ENCODE measurements around the gene FBXL3. TPM values are rescaled to one million over a fixed set of nuclear protein-coding genes. Genes with fewer than 3 reads are reported as not detected.

The FBXL3 gene, protein sequence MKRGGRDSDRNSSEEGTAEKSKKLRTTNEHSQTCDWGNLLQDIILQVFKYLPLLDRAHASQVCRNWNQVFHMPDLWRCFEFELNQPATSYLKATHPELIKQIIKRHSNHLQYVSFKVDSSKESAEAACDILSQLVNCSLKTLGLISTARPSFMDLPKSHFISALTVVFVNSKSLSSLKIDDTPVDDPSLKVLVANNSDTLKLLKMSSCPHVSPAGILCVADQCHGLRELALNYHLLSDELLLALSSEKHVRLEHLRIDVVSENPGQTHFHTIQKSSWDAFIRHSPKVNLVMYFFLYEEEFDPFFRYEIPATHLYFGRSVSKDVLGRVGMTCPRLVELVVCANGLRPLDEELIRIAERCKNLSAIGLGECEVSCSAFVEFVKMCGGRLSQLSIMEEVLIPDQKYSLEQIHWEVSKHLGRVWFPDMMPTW
- 42.9 and 51.6 TPM in 2 replicates for total RNA-seq

DNA sequence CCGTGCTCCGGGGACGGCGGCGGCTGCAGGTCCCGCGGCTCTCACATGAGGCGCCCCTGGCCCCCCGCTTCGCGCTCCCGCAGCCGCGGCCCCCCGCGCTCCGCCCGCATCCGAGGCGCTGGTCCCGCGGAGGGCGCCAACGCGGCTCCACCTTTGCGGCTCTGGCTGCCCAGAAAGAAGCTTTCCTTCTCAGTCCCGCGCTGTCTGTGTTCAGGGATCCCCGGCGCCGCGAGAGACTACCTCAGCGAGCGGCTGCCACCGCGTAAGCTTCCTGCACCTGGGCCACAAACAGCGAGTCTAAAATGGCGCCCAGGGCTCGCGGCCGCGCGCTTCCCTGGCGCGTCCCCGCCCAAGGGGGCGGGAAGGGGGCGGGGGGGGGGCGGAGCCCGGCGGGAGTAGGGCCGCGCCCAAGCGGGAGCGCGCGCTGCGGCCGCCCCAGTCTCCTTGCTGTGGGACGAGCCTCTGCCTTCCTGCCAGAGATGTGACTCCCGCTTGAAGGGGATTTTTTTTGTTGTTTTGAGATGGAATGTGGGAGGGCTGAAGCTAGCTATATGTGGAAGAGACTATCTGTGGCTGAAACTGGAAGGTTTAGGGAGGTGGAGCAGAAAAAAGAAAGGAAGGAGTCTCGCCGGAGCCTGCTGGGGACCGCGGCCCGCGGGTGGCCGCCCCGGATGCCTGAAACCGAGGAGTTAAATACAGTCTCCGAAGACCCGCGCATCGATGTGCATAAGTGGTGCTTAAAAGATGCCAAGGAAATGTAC is at the start of gene FBXL3:
Gene FBXL3, minus strand, starts transcription at position 299 of the 761 bp plus-strand sequence. CDS start 5,299 bp downstream, outside the sequence.
- peaks cover 1% of the 10 kb centered on the region for H3K36me3 ChIP-seq (ENCODE audit: control insufficient read depth, insufficient read depth, low read length)
- no peaks in the 10 kb centered on the region for H3K27me3 ChIP-seq (ENCODE audit: control insufficient read depth, insufficient read depth, low read length)
- H3K4me3 ChIP-seq (ENCODE audit: low read depth, low read length) = peak within 1 kb of the TSS; percentile 59
- FAIRE-seq (no peak), DNase-seq (ENCODE audit: low read depth) (peak; percentile 75)
- TF ChIP-seq, protein P1, sequence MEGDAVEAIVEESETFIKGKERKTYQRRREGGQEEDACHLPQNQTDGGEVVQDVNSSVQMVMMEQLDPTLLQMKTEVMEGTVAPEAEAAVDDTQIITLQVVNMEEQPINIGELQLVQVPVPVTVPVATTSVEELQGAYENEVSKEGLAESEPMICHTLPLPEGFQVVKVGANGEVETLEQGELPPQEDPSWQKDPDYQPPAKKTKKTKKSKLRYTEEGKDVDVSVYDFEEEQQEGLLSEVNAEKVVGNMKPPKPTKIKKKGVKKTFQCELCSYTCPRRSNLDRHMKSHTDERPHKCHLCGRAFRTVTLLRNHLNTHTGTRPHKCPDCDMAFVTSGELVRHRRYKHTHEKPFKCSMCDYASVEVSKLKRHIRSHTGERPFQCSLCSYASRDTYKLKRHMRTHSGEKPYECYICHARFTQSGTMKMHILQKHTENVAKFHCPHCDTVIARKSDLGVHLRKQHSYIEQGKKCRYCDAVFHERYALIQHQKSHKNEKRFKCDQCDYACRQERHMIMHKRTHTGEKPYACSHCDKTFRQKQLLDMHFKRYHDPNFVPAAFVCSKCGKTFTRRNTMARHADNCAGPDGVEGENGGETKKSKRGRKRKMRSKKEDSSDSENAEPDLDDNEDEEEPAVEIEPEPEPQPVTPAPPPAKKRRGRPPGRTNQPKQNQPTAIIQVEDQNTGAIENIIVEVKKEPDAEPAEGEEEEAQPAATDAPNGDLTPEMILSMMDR (IDR thresholded peaks at IDR 0.05; ENCODE audit: insufficient read depth, low read length, severe bottlenecking) = no peak

DNA sequence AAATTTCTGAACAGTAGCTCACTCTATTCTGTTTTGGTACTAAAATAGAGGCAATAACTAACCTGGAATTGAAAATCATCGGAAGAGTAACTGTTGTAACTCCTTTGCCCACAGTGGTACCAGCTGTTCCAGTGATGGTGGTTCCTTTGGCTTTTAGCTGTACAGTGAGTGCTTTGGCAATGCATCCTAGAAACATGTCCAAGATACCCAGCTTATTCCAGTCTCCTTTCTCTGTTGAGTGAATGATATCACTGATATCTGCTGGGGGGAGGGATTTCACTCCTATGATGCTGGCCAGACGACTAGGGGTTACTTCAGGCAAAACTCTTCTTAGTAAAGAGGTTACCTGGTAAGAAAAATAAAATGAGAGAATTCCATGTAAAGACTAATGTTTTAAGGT is 40.6 kb upstream of the FBXL3 start:
- FAIRE-seq = no peak
- Histone ChIP-seq H3K36me3 (ENCODE audit: control insufficient read depth, insufficient read depth, low read length) (peaks cover 4% of the 10 kb centered on the region), H3K27me3 (ENCODE audit: control insufficient read depth, insufficient read depth, low read length) (no peaks in the 10 kb centered on the region), H3K4me3 (ENCODE audit: low read depth, low read length) (no peak overlapping the region)
- TF ChIP-seq, protein P1 (IDR thresholded peaks at IDR 0.05; ENCODE audit: insufficient read depth, low read length, severe bottlenecking) = no peak
- no peak for DNase-seq (ENCODE audit: low read depth)

DNA sequence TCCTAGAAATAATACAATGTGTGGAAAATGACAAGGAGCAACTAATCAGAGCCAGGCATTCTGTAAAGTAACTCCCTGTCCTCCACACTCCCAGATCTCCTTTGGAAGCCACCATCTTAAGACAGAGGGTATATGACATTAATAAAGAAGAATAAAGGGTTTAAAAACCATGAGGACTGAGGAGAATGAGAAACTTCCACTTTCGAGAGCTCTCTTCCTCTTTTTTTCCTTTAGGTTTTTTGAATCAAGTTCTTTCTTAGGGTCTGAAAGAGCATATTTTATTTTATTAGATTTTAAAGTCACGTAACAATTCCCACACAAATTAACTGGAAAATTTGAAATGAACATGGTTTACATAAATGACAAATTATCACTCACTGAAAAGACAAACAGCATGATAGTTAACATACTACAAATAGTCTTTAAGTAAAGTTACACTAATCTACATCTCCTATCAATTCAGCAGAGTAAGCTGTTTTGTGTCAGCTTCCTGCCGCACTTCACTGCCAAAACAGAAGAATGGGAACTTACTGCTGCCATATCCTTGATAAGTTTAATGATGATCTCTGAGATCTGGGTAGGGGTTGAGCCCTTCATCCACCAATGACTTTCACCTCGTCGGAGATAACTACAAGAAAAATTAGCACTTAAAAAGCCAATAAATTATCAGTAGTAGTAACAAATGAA is 38.6 kb upstream of the FBXL3 start:
- FAIRE-seq (no peak), DNase-seq (ENCODE audit: low read depth) (no peak)
- H3K4me3 ChIP-seq (ENCODE audit: low read depth, low read length) = no peak overlapping the region
- H3K36me3 ChIP-seq (ENCODE audit: control insufficient read depth, insufficient read depth, low read length) = peaks cover 4% of the 10 kb centered on the region
- H3K27me3 ChIP-seq (ENCODE audit: control insufficient read depth, insufficient read depth, low read length) = no peaks in the 10 kb centered on the region
- TF ChIP-seq, protein P1 (IDR thresholded peaks at IDR 0.05; ENCODE audit: insufficient read depth, low read length, severe bottlenecking) = no peak

DNA sequence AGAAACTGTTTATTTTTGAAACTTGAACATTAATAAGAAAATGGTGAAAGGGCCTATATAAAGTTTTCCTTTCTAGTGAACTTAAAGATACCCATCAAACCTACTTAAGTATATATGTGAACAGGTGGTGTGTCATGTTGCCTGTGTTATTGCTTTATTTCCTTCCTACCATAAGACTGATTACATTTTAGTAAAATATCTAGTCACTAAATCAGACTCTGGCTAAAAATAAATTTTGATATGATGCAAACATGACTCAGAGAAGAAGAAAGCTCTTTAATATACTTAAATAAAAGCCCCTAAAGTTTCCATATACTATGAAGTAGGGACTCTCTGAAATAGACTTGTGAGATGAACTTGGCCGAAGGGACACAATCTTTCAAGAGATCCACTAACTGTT is 35.1 kb upstream of the FBXL3 start:
- TF ChIP-seq, protein P1 (IDR thresholded peaks at IDR 0.05; ENCODE audit: insufficient read depth, low read length, severe bottlenecking) = no peak
- H3K4me3 ChIP-seq (ENCODE audit: low read depth, low read length) = no peak overlapping the region
- DNase-seq (ENCODE audit: low read depth) = no peak
- H3K36me3 ChIP-seq (ENCODE audit: control insufficient read depth, insufficient read depth, low read length) = peaks cover 4% of the 10 kb centered on the region
- FAIRE-seq = no peak
- H3K27me3 ChIP-seq (ENCODE audit: control insufficient read depth, insufficient read depth, low read length) = no peaks in the 10 kb centered on the region

DNA sequence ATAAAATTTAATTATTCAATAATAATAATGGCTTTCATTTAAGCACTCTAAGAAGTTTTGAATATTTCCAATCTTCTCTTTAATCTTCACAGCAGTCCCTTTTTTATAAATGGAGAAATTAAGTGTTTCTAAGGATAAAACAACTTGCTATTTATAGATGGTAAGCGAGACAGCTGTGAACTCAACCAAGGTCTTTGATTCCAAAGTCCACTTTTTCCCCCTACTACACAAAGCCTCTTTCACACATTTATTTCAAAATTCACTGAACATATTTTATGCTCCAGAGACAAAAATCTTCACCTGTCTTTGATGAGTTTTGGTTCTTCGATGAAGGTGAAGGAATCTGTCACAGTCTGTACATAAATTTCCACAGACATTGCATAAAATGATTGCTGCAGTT is 34.4 kb upstream of the FBXL3 start:
- TF ChIP-seq, protein P1 (IDR thresholded peaks at IDR 0.05; ENCODE audit: insufficient read depth, low read length, severe bottlenecking) = no peak
- DNase-seq (ENCODE audit: low read depth) = no peak
- H3K36me3 ChIP-seq (ENCODE audit: control insufficient read depth, insufficient read depth, low read length) = peaks cover 5% of the 10 kb centered on the region
- no peak for FAIRE-seq
- no peaks in the 10 kb centered on the region for H3K27me3 ChIP-seq (ENCODE audit: control insufficient read depth, insufficient read depth, low read length)
- H3K4me3 ChIP-seq (ENCODE audit: low read depth, low read length) = no peak overlapping the region

Measured in bronchial epithelial cell (primary cell).